CD14-positive monocyte (primary cell): ENCODE data around the gene NATD1. TPM values are rescaled to one million over a fixed set of nuclear protein-coding genes. Genes with fewer than 3 reads are reported as not detected.

Experiments used
- DNase-seq, 3 donors: peaks; one replicate each; pipeline ENCODE4 v3.0.0-alpha.2; 2011 to 2022
- H2AFZ ChIP-seq: 2 replicates; pipeline ENCODE4 v1.6.0; 2012; ENCODE audit warnings: mild to moderate bottlenecking, low read depth, low read length, inconsistent platforms; ENCODE audit not compliant: insufficient read depth, poor library complexity, severe bottlenecking
- H3K27ac ChIP-seq, 2 donors: 1 replicate in 1 of 2; 2 replicates in 1 of 2; pipeline ENCODE4 v1.5.1; 2012 to 2013; ENCODE audit warnings: low read length in 2 of 2, control low read depth in 1 of 2, inconsistent platforms in 1 of 2, low read depth in 1 of 2, mild to moderate bottlenecking in 1 of 2
- H3K27me3 ChIP-seq, 2 donors: one replicate each; pipeline versions ENCODE4 v1.6.0 to v1.6.1; 2011 to 2013; ENCODE audit warnings: low read length in 2 of 2; ENCODE audit not compliant: control insufficient read depth in 2 of 2, insufficient read depth in 2 of 2
- H3K36me3 ChIP-seq, 2 donors: replicated peaks in 1 of 2; 1 replicate in 1 of 2; 2 replicates in 1 of 2; pipeline versions ENCODE4 v1.5.1 to v1.6.1; 2012 to 2013; ENCODE audit warnings: low read length in 2 of 2, control low read depth in 1 of 2, inconsistent platforms in 1 of 2, mild to moderate bottlenecking in 1 of 2; ENCODE audit not compliant: insufficient read depth in 2 of 2, control insufficient read depth in 1 of 2
- H3K4me1 ChIP-seq, 2 donors: 1 replicate in 1 of 2; 2 replicates in 1 of 2; pipeline versions ENCODE4 v1.5.1 to v1.6.1; 2012 to 2013; ENCODE audit warnings: low read length in 2 of 2, control low read depth in 1 of 2, inconsistent platforms in 1 of 2, mild to moderate bottlenecking in 1 of 2, moderate library complexity in 1 of 2; ENCODE audit not compliant: insufficient read depth in 2 of 2, control insufficient read depth in 1 of 2
- H3K4me2 ChIP-seq: replicated peaks from 2 replicates; pipeline ENCODE3; 2012; ENCODE audit warnings: low read length, moderate library complexity, mild to moderate bottlenecking; ENCODE audit not compliant: poor library complexity, severe bottlenecking; ENCODE audit errors: extremely low read depth
- H3K4me3 ChIP-seq, 3 experiments: fragments of 200-600 bp in 1 of 3; sonication (generic) in 1 of 3; replicated peaks in 1 of 3; 1 replicate in 2 of 3; 2 replicates in 1 of 3; pipeline ENCODE4 v1.5.1; 2011 to 2013; ENCODE audit warnings: low read length in 3 of 3, mild to moderate bottlenecking in 3 of 3, control low read depth in 2 of 3, low read depth in 2 of 3, inconsistent platforms in 1 of 3, moderate library complexity in 1 of 3
- H3K79me2 ChIP-seq: 2 replicates; pipeline ENCODE4 v1.6.0; 2012; ENCODE audit warnings: mild to moderate bottlenecking, control low read depth, inconsistent platforms, low read length, moderate library complexity; ENCODE audit not compliant: insufficient read depth
- H3K9ac ChIP-seq: 2 replicates; pipeline ENCODE4 v1.6.0; 2017; ENCODE audit warnings: low read length, mild to moderate bottlenecking; ENCODE audit not compliant: insufficient read depth, poor library complexity, severe bottlenecking
- H3K9me3 ChIP-seq, 2 donors: replicated peaks in 1 of 2; 1 replicate in 1 of 2; 2 replicates in 1 of 2; pipeline versions ENCODE4 v1.5.1 to v1.6.1; 2012 to 2013; ENCODE audit warnings: low read length in 2 of 2, control low read depth in 1 of 2; ENCODE audit not compliant: control insufficient read depth in 1 of 2, insufficient read depth in 1 of 2
- H4K20me1 ChIP-seq: 2 replicates; pipeline ENCODE4 v1.6.0; 2012; ENCODE audit warnings: mild to moderate bottlenecking, low read length, control low read depth, moderate library complexity; ENCODE audit not compliant: insufficient read depth
- H3K27ac Mint-ChIP-seq, 7 donors: one replicate each; pipeline ENCODE4 v1.8.0; 2020; ENCODE audit warnings: mild to moderate bottlenecking in 7 of 7, mixed read lengths in 7 of 7, moderate library complexity in 6 of 7, inconsistent platforms in 2 of 7
- H3K27me3 Mint-ChIP-seq, 3 donors: one replicate each; pipeline ENCODE4 v1.8.0; 2021 to 2022; ENCODE audit warnings: low read depth in 3 of 3, mild to moderate bottlenecking in 3 of 3, mixed read lengths in 3 of 3, moderate library complexity in 3 of 3, inconsistent platforms in 1 of 3
- H3K36me3 Mint-ChIP-seq, 2 donors: one replicate each; pipeline ENCODE4 v1.8.0; 2020; ENCODE audit warnings: mixed read lengths in 2 of 2, inconsistent platforms in 1 of 2, mild to moderate bottlenecking in 1 of 2
- H3K4me1 Mint-ChIP-seq: one replicate; pipeline ENCODE4 v1.8.0; 2020; ENCODE audit warnings: mild to moderate bottlenecking, mixed read lengths
- H3K4me3 Mint-ChIP-seq, 2 donors: one replicate each; pipeline ENCODE4 v1.8.0; 2020; ENCODE audit warnings: mild to moderate bottlenecking in 2 of 2, mixed read lengths in 2 of 2, moderate library complexity in 1 of 2
- H3K9me3 Mint-ChIP-seq, 7 donors: one replicate each; pipeline ENCODE4 v1.8.0; 2020 to 2022; ENCODE audit warnings: mixed read lengths in 7 of 7, mild to moderate bottlenecking in 6 of 7, moderate library complexity in 6 of 7, inconsistent platforms in 2 of 7
- WGBS: methylation state at CpG from one replicate; pipeline ENCODE4 v1.1.5; 2013; ENCODE audit warnings: missing lambda C conversion rate; ENCODE audit not compliant: insufficient coverage; 5-methylcytosine and 5-hydroxymethylcytosine counted together
- intact Hi-C, 2 donors: fragments of 100-400 bp; cut with micrococcal nuclease; formaldehyde crosslinking; loops; one replicate each; pipeline versions ENCODE4 v1.15.0 to v1.15.1; 2023
- polyA plus RNA-seq, 3 donors: library from polyadenylated mRNA; depleted of rRNA in 1 of 3; unstranded in 2 of 3; stranded (reverse) in 1 of 3; fragments of 300-500 nt in 2 of 3; fragments of >200 nt in 1 of 3; fragmentation: Illumina TruSeq in 2 of 3; gene quantifications; 1 replicate in 2 of 3; 2 replicates in 1 of 3; pipeline ENCODE4 v1.2.3, GENCODE V29; 2012 to 2021
- TF ChIP-seq, protein P1 (sequence below): fragments of 200-600 bp; IDR thresholded peaks from one replicate; pipeline ENCODE4 v1.8.0; 2022; ENCODE audit warnings: antibody characterized with exemption, mild to moderate bottlenecking

Gene NATD1
- polyA plus RNA-seq, 3 donors = 3.0 to 13.6 (median 3.8) TPM

GRCh38 chr17:21299981-21300600, 46.9 kb upstream of the NATD1 start:
- Histone ChIP-seq H3K79me2 (peaks cover 48% of the 10 kb centered on the region), H3K4me2 (no peak overlapping the region), H3K27me3 (no peaks in the 10 kb centered on the region), H3K4me3 (no peak overlapping the region), H3K36me3 (peaks cover 77 to 100% of the 10 kb centered on the region in 2 donors), H3K27ac (no peak overlapping the region), H3K9ac (no peak overlapping the region), H3K4me1 (peaks cover 2 to 11% of the 10 kb centered on the region in 2 donors), H3K9me3 (peaks cover 0 to 3% of the 10 kb centered on the region in 2 donors), H4K20me1 (peaks cover 99% of the 10 kb centered on the region), H2AFZ (no peak overlapping the region)
- Mint-ChIP-seq H3K4me1 (peaks cover 7% of the 10 kb centered on the region), H3K27ac (peak overlapping the region in 3 of 7 donors; percentile 9 to 20 (median 11)), H3K9me3 (peaks cover 0 to 17% (median 3%) of the 10 kb centered on the region in 7 donors), H3K4me3 (no peak overlapping the region), H3K36me3 (peaks cover 55 to 77% of the 10 kb centered on the region in 2 donors), H3K27me3 (peaks cover 0 to 3% (median 0%) of the 10 kb centered on the region in 3 donors)
- 69% methylated on average over 7 of the region's 7 CpGs for WGBS
- TF ChIP-seq, protein P1, sequence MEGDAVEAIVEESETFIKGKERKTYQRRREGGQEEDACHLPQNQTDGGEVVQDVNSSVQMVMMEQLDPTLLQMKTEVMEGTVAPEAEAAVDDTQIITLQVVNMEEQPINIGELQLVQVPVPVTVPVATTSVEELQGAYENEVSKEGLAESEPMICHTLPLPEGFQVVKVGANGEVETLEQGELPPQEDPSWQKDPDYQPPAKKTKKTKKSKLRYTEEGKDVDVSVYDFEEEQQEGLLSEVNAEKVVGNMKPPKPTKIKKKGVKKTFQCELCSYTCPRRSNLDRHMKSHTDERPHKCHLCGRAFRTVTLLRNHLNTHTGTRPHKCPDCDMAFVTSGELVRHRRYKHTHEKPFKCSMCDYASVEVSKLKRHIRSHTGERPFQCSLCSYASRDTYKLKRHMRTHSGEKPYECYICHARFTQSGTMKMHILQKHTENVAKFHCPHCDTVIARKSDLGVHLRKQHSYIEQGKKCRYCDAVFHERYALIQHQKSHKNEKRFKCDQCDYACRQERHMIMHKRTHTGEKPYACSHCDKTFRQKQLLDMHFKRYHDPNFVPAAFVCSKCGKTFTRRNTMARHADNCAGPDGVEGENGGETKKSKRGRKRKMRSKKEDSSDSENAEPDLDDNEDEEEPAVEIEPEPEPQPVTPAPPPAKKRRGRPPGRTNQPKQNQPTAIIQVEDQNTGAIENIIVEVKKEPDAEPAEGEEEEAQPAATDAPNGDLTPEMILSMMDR = no peak
- intact Hi-C loops = no loop called here
- no peak for DNase-seq

GRCh38 chr17:21298983-21299519, 45.8 kb upstream of the NATD1 start:
- intact Hi-C loops = no loop called here
- H3K27ac ChIP-seq = no peak overlapping the region
- H3K4me2 ChIP-seq = no peak overlapping the region
- Mint-ChIP-seq H3K9me3 (peaks cover 0 to 17% (median 3%) of the 10 kb centered on the region in 7 donors), H3K4me3 (no peak overlapping the region), H3K4me1 (peaks cover 11% of the 10 kb centered on the region), H3K36me3 (peaks cover 59 to 76% of the 10 kb centered on the region in 2 donors), H3K27ac (no peak overlapping the region), H3K27me3 (peaks cover 0 to 3% (median 0%) of the 10 kb centered on the region in 3 donors)
- no peak overlapping the region for H3K4me3 ChIP-seq
- H3K9ac ChIP-seq = no peak overlapping the region
- peaks cover 0 to 3% of the 10 kb centered on the region in 2 donors for H3K9me3 ChIP-seq
- H4K20me1 ChIP-seq = peaks cover 100% of the 10 kb centered on the region
- H3K27me3 ChIP-seq = no peaks in the 10 kb centered on the region
- H3K4me1 ChIP-seq = peaks cover 0 to 1% of the 10 kb centered on the region in 2 donors
- peaks cover 58% of the 10 kb centered on the region for H3K79me2 ChIP-seq
- TF ChIP-seq, protein P1 = no peak
- no peak overlapping the region for H2AFZ ChIP-seq
- no peak for DNase-seq
- peaks cover 71 to 100% of the 10 kb centered on the region in 2 donors for H3K36me3 ChIP-seq
- WGBS = 71% methylated on average over 12 of the region's 13 CpGs
